Measurements from ENCODE around the gene CERS1.

DNA sequence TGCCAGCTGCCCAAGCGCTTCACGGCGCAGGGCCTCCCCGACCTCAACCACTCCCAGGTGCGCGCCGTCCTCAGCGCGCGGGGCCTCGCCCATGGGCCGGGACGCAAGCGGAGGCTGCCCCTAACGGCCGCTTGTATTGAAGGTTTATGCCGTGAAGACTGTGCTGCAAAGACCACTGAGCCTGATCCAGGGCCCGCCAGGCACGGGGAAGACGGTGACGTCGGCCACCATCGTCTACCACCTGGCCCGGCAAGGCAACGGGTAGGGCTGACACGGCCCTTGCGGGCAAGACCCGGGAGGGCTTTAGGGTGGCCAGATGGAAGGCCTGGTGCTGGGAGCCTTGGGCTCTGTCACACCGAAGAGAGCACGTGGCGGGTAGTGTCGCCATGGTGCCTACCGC lies 41.0 kb downstream of the CERS1 start:
- TF ChIP-seq CREB5 (CRISPR knock-in tag; IDR thresholded peaks at IDR 0.05; ENCODE audit: low read depth) (no peak), ARNTL (CRISPR knock-in tag; IDR thresholded peaks at IDR 0.05; ENCODE audit: borderline replicate concordance, low read depth) (no peak), RARB (CRISPR knock-in tag; IDR thresholded peaks at IDR 0.05) (no peak), PATZ1 (CRISPR knock-in tag; IDR thresholded peaks at IDR 0.05; ENCODE audit: borderline replicate concordance) (no peak), TOX (CRISPR knock-in tag; IDR thresholded peaks at IDR 0.05; ENCODE audit: borderline replicate concordance) (no peak), CSDC2 (CRISPR knock-in tag; IDR thresholded peaks at IDR 0.05) (no peak), ESRRG (CRISPR knock-in tag; IDR thresholded peaks at IDR 0.05) (no peak), ZFP3 (CRISPR knock-in tag; IDR thresholded peaks at IDR 0.05) (no peak), TSHZ2 (CRISPR knock-in tag; IDR thresholded peaks at IDR 0.05) (no peak), ZC3H10 (CRISPR knock-in tag; IDR thresholded peaks at IDR 0.05) (no peak), ZNF8 (CRISPR knock-in tag; IDR thresholded peaks at IDR 0.05) (no peak), SNAI2 (CRISPR knock-in tag; IDR thresholded peaks at IDR 0.05) (no peak), TCF4 (CRISPR knock-in tag; IDR thresholded peaks at IDR 0.05; ENCODE audit: borderline replicate concordance) (no peak), ZNF70 (CRISPR knock-in tag; IDR thresholded peaks at IDR 0.05) (no peak)
